GM18858 (cell line): Measurements from ENCODE around the gene BCL2L11.
"Not testable (repeated sequence)": the region's sequence is repeated elsewhere in the genome, so short reads cannot be mapped to it uniquely, and the experiment has no call there.

Experiments
- ATAC-seq: cut with Tn5 transposase; IDR thresholded peaks from one replicate; pipeline ENCODE4 v1.9.1; 2021; ENCODE audit not compliant: unreplicated experiment

The BCL2L11 gene

GRCh38 chr2:111120253-111121027, at the start of gene BCL2L11:
Gene BCL2L11, plus strand, starts transcription at chr2:111120914. Its CDS starts 2,832 bp downstream, at chr2:111123746.
- ATAC-seq, result peak; percentile 38

GRCh38 chr2:111071600-111072171, 49.0 kb upstream of the BCL2L11 start:
- no peak for ATAC-seq

- ATAC-seq, result no peak
These were observed 48.4 kb upstream of the BCL2L11 start for GRCh38 chr2:111072220-111072871.

- ATAC-seq, result not testable (repeated sequence)
These were observed 38.1 kb upstream of the BCL2L11 start for GRCh38 chr2:111082659-111083058.

GRCh38 chr2:111091811-111092211, 28.9 kb upstream of the BCL2L11 start:
- ATAC-seq, result no peak

- ATAC-seq, result no peak
These were observed 26.0 kb upstream of the BCL2L11 start for GRCh38 chr2:111094691-111095090.

GRCh38 chr2:111095434-111095833, 25.3 kb upstream of the BCL2L11 start:
- no peak for ATAC-seq

GRCh38 chr2:111099402-111099801, 21.3 kb upstream of the BCL2L11 start:
- ATAC-seq, result no peak

- peak; percentile 24 for ATAC-seq
These were observed 20.5 kb upstream of the BCL2L11 start for GRCh38 chr2:111100087-111100764.

GRCh38 chr2:111100765-111101162, 19.9 kb upstream of the BCL2L11 start:
- ATAC-seq, result peak; percentile 70

GRCh38 chr2:111101592-111101991, 19.1 kb upstream of the BCL2L11 start:
- no peak for ATAC-seq

- ATAC-seq, result no peak
These were observed 18.5 kb upstream of the BCL2L11 start for GRCh38 chr2:111102216-111102615.

- no peak for ATAC-seq
These were observed 14.8 kb upstream of the BCL2L11 start for GRCh38 chr2:111105926-111106325.

- ATAC-seq, result no peak
These were observed 14.0 kb upstream of the BCL2L11 start for GRCh38 chr2:111106706-111107105.

- ATAC-seq, result no peak
These were observed 11.9 kb upstream of the BCL2L11 start for GRCh38 chr2:111108745-111109271.

GRCh38 chr2:111111101-111111755, 9.5 kb upstream of the BCL2L11 start:
- ATAC-seq, result no peak

GRCh38 chr2:111113838-111114237, 6.9 kb upstream of the BCL2L11 start:
- no peak for ATAC-seq

- ATAC-seq, result no peak
These were observed 4.5 kb upstream of the BCL2L11 start for GRCh38 chr2:111116011-111116746.

GRCh38 chr2:111116843-111117597, 3.7 kb upstream of the BCL2L11 start:
- no peak for ATAC-seq
